ENCODE results near the gene TNN. TPM values are rescaled to one million over a fixed set of nuclear protein-coding genes. Genes with fewer than 3 reads are reported as not detected.

The TNN gene
- total RNA-seq, 1 experiment from 2014 or later, result not detected

DNA sequence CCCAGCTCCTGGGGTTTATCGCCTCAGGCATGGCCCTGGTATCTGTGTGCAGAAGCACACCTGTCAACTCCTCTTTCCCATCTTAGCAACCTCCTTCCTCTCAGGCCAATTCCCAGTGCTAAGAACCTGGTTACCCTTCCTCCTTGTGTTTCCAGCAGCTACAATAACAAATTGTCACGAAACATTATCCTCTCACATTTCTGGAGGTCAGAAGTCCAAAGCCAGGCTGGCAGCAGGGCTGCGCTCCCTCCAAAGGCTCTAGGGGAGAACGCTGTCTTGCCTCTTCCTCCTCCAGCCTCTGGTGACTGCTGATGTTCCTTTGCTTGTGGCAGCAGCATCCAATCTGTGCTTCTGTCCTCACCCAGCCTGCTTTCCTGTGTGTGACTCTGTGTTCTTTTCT lies 33.7 kb upstream of the TNN start:
- Histone ChIP-seq H2AFZ (ENCODE audit: low read length) (no peak overlapping the region), H3K4me3 (ENCODE audit: low read length) (no peak overlapping the region), H3K9ac (ENCODE audit: low read length) (no peak overlapping the region), H3K27me3 (ENCODE audit: low read length) (no peaks in the 10 kb centered on the region), H3K27ac (ENCODE audit: low read length) (no peak overlapping the region), H3K9me3 (ENCODE audit: low read length) (no peaks in the 10 kb centered on the region), H3F3A (ENCODE audit: low read length, unreplicated experiment) (no peaks in the 10 kb centered on the region), H3K9me2 (replicated peaks; ENCODE audit: low read length) (no peaks in the 10 kb centered on the region), H3K79me2 (ENCODE audit: low read length) (no peaks in the 10 kb centered on the region), H3K4me2 (ENCODE audit: low read length) (no peak overlapping the region), H4K20me1 (ENCODE audit: low read length) (no peaks in the 10 kb centered on the region), H3K4me1 (ENCODE audit: insufficient read depth, low read length) (peaks cover 18% of the 10 kb centered on the region), H3K36me3 (ENCODE audit: low read depth, low read length) (no peaks in the 10 kb centered on the region)
- ATAC-seq, result no peak
- no TSS peak for BruUV-seq (replicated peaks)
- ChIA-PET CTCF (no interaction called here), POLR2A (ENCODE audit: unreplicated experiment) (no interaction called here)
- TF ChIP-seq EZH2phosphoT487 (IDR thresholded peaks at IDR 0.05; ENCODE audit: borderline replicate concordance, low read length), result no peak
- TF ChIP-seq, protein P1, sequence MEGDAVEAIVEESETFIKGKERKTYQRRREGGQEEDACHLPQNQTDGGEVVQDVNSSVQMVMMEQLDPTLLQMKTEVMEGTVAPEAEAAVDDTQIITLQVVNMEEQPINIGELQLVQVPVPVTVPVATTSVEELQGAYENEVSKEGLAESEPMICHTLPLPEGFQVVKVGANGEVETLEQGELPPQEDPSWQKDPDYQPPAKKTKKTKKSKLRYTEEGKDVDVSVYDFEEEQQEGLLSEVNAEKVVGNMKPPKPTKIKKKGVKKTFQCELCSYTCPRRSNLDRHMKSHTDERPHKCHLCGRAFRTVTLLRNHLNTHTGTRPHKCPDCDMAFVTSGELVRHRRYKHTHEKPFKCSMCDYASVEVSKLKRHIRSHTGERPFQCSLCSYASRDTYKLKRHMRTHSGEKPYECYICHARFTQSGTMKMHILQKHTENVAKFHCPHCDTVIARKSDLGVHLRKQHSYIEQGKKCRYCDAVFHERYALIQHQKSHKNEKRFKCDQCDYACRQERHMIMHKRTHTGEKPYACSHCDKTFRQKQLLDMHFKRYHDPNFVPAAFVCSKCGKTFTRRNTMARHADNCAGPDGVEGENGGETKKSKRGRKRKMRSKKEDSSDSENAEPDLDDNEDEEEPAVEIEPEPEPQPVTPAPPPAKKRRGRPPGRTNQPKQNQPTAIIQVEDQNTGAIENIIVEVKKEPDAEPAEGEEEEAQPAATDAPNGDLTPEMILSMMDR (conservative IDR thresholded peaks at IDR 0.05; ENCODE audit: low read depth, low read length), result no peak
- no peak for TF ChIP-seq EZH2 (IDR thresholded peaks at IDR 0.05; ENCODE audit: low read length, unreplicated experiment)
- intact Hi-C loops (cut with micrococcal nuclease), result loop anchor here (5.0 kb wide), 1 partner anchor 113 kb away; no protein-coding TSS in a partner anchor
- DNase-seq, result no peak

- Histone ChIP-seq H3K79me2 (ENCODE audit: low read length) (no peaks in the 10 kb centered on the region), H3K4me2 (ENCODE audit: low read length) (no peak overlapping the region), H4K20me1 (ENCODE audit: low read length) (no peaks in the 10 kb centered on the region), H3K27me3 (ENCODE audit: low read length) (no peaks in the 10 kb centered on the region), H3K9me3 (ENCODE audit: low read length) (no peaks in the 10 kb centered on the region), H2AFZ (ENCODE audit: low read length) (no peak overlapping the region), H3K4me1 (ENCODE audit: insufficient read depth, low read length) (peaks cover 11% of the 10 kb centered on the region; the same call in 1 of the 2 replicates), H3F3A (ENCODE audit: low read length, unreplicated experiment) (no peaks in the 10 kb centered on the region), H3K27ac (ENCODE audit: low read length) (no peak overlapping the region), H3K4me3 (ENCODE audit: low read length) (no peak overlapping the region), H3K36me3 (ENCODE audit: low read depth, low read length) (no peaks in the 10 kb centered on the region), H3K9ac (ENCODE audit: low read length) (no peak overlapping the region), H3K9me2 (replicated peaks; ENCODE audit: low read length) (no peaks in the 10 kb centered on the region)
- CTCF ChIA-PET, result no interaction called here
- intact Hi-C loops (cut with micrococcal nuclease), result loop anchor here (5.0 kb wide), 1 partner anchor 113 kb away; no protein-coding TSS in a partner anchor
- BruUV-seq (replicated peaks), result no TSS peak
- DNase-seq (peak; percentile 62), ATAC-seq (peak; percentile 18; the same call in 1 of the 2 replicates)
- TF ChIP-seq EZH2phosphoT487 (IDR thresholded peaks at IDR 0.05; ENCODE audit: borderline replicate concordance, low read length) (no peak), EZH2 (IDR thresholded peaks at IDR 0.05; ENCODE audit: low read length, unreplicated experiment) (no peak)
- TF ChIP-seq, protein P1 (conservative IDR thresholded peaks at IDR 0.05; ENCODE audit: low read depth, low read length), result no peak
- POLR2A ChIA-PET (ENCODE audit: unreplicated experiment), result no interaction called here
Observed at GRCh38 chr1:175034775-175035174, 32.9 kb upstream of the TNN start.

GRCh38 chr1:175035865-175036264 lies 31.8 kb upstream of the TNN start:
- Histone ChIP-seq H3K27ac (ENCODE audit: low read length) (no peak overlapping the region), H4K20me1 (ENCODE audit: low read length) (no peaks in the 10 kb centered on the region), H3K9ac (ENCODE audit: low read length) (no peak overlapping the region), H3K9me2 (replicated peaks; ENCODE audit: low read length) (no peaks in the 10 kb centered on the region), H2AFZ (ENCODE audit: low read length) (no peak overlapping the region), H3K9me3 (ENCODE audit: low read length) (no peaks in the 10 kb centered on the region), H3K36me3 (ENCODE audit: low read depth, low read length) (no peaks in the 10 kb centered on the region), H3K79me2 (ENCODE audit: low read length) (no peaks in the 10 kb centered on the region), H3K4me2 (ENCODE audit: low read length) (no peak overlapping the region), H3K4me1 (ENCODE audit: insufficient read depth, low read length) (peaks cover 11% of the 10 kb centered on the region; the same call in 1 of the 2 replicates), H3K27me3 (ENCODE audit: low read length) (no peaks in the 10 kb centered on the region), H3K4me3 (ENCODE audit: low read length) (no peak overlapping the region), H3F3A (ENCODE audit: low read length, unreplicated experiment) (no peaks in the 10 kb centered on the region)
- intact Hi-C loops (cut with micrococcal nuclease), result no loop called here
- POLR2A ChIA-PET (ENCODE audit: unreplicated experiment), result no interaction called here
- BruUV-seq (replicated peaks), result no TSS peak
- DNase-seq (no peak), ATAC-seq (no peak)
- TF ChIP-seq EZH2phosphoT487 (IDR thresholded peaks at IDR 0.05; ENCODE audit: borderline replicate concordance, low read length) (no peak), EZH2 (IDR thresholded peaks at IDR 0.05; ENCODE audit: low read length, unreplicated experiment) (no peak)
- TF ChIP-seq, protein P1 (conservative IDR thresholded peaks at IDR 0.05; ENCODE audit: low read depth, low read length), result no peak
- CTCF ChIA-PET, result no interaction called here
